Vagina (tissue), 2 donors: ENCODE measurements around the gene GJA3. TPM values are rescaled to one million over a fixed set of nuclear protein-coding genes. Genes with fewer than 3 reads are reported as not detected.

Experiments used
- DNase-seq, 2 donors: peaks; one replicate each; pipeline ENCODE4 v3.0.0-alpha.2; 2017; ENCODE audit errors: extremely low spot score in 2 of 2
- H3K27ac ChIP-seq: fragments of 200-600 bp; sonication (generic); one replicate; pipeline ENCODE4 v1.5.1; 2019
- H3K27me3 ChIP-seq: fragments of 200-600 bp; sonication (generic); one replicate; pipeline ENCODE4 v1.5.1; 2019
- H3K36me3 ChIP-seq, 2 donors: fragments of 200-600 bp; sonication (generic); one replicate each; pipeline ENCODE4 v1.5.1; 2017 to 2019
- H3K4me1 ChIP-seq: fragments of 200-600 bp; sonication (generic); one replicate; pipeline ENCODE4 v1.5.1; 2019
- H3K4me3 ChIP-seq, 2 donors: fragments of 200-600 bp; sonication (generic); 1 replicate in 1 of 2; 2 replicates in 1 of 2; pipeline ENCODE4 v1.5.1; 2016 to 2019
- H3K9me3 ChIP-seq: fragments of 200-600 bp; sonication (generic); one replicate; pipeline ENCODE4 v1.5.1; 2019
- CTCF ChIP-seq, 3 experiments: fragments of 450-650 bp in 2 of 3; fragments of 200-600 bp in 1 of 3; sonication (generic) in 1 of 3; IDR thresholded peaks; one replicate each; pipeline ENCODE4 v1.5.1; 2017 to 2019; ENCODE audit warnings: antibody characterized with exemption in 3 of 3, mild to moderate bottlenecking in 2 of 3, moderate library complexity in 2 of 3
- POLR2A ChIP-seq, 2 donors: fragments of 450-650 bp; IDR thresholded peaks; one replicate each; pipeline ENCODE4 v1.6.1; 2017; ENCODE audit warnings: antibody characterized with exemption in 2 of 2, mild to moderate bottlenecking in 2 of 2, moderate library complexity in 2 of 2
- POLR2AphosphoS5 ChIP-seq, 2 donors: sonication (generic); formaldehyde crosslinking; IDR thresholded peaks; one replicate each; pipeline ENCODE4 v1.9.0; 2017; ENCODE audit warnings: antibody characterized with exemption in 2 of 2, mild to moderate bottlenecking in 2 of 2, low read depth in 1 of 2; ENCODE audit not compliant: insufficient read depth in 1 of 2
- intact Hi-C: fragments of 100-400 bp; cut with DNase I; formaldehyde crosslinking; loops from one replicate; pipeline ENCODE4 v1.15.1; 2023
- total RNA-seq: library from RNA; depleted of rRNA; stranded (reverse); fragments of >200 nt; gene quantifications from one replicate; pipeline ENCODE4 v1.2.3, GENCODE V29; 2016

GJA3 gene
- total RNA-seq, 1 donor from 2014 or later = not detected

DNA sequence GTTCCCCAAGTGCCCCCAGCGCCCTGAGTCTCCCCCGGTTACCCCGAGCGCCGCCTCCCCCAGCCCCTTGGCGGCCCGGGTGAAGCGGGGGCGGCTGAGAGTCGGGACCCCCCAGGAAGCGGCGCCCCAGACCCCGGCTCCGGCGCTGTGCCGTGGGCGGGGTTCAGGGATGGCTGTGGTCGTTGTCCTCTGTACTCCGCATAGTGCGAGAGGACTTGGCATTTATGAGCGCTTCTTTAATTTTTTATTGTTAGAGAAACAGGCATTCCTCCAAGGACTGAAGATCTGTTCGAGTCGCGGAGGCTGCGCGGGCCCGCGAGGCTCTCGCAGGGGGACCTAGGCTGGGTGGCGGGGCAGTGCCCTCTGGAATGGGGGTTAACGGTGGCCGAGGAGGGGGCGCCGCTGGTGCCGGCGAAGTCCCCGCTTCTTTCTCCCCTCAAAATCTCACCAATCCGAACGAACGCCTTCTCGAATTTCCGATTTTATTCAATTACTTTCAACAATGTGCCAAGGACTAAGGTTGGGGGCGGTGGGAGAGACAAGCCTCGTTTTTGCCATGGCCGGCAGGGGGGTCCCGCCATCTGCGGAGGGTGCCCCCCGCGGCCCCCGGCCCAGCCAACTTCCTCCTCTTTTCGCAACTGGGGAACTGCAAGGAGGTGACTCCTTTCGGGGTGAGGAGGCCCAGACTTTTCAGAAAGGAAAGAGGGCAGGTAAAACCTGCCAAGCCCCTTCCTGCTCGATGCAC lies 32.5 kb upstream of the GJA3 start:
- H3K4me1 ChIP-seq = peaks cover 39% of the 10 kb centered on the region
- H3K9me3 ChIP-seq = no peaks in the 10 kb centered on the region
- peak overlapping the region; percentile 65 for H3K27ac ChIP-seq
- DNase-seq = peak in 1 of 2 donors; percentile 80
- peaks cover 16% of the 10 kb centered on the region for H3K27me3 ChIP-seq
- peak overlapping the region; percentile 54 to 59 for H3K4me3 ChIP-seq
- intact Hi-C loops = loop anchor here (5.0 to 10.0 kb wide), 2 partner anchors 291 to 989 kb away; no protein-coding TSS in a partner anchor
- H3K36me3 ChIP-seq = no peaks in the 10 kb centered on the region
- TF ChIP-seq CTCF (IDR thresholded peaks at IDR 0.05) (no peak), POLR2AphosphoS5 (IDR thresholded peaks at IDR 0.05; ENCODE audit: insufficient read depth in 1 of 2, low read depth in 1 of 2) (no peak), POLR2A (IDR thresholded peaks at IDR 0.05) (no peak)

DNA sequence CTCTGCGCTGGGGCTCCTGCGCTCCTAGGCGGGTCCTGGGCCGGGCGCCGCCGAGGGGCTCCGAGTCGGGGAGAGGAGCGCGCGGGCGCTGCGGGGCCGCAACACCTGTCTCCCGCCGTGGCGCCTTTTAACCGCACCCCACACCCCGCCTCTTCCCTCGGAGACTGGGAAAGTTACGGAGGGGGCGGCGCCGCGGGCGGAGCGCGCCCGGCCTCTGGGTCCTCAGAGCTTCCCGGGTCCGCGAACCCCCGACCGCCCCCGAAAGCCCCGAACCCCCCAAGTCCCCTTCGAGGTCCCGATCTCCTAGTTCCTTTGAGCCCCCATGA lies 31.9 kb upstream of the GJA3 start, which contains the start of gene GJB2:
TSS of gene GJB2 (minus strand) at position 103 of the 326 bp plus-strand sequence. CDS start 3,357 bp downstream, outside the sequence.
- DNase-seq = peak in 1 of 2 donors; percentile 76
- peak within 1 kb of the TSS; percentile 54 to 59 for H3K4me3 ChIP-seq
- H3K9me3 ChIP-seq = no peaks in the 10 kb centered on the region
- no peak for TF ChIP-seq POLR2A (IDR thresholded peaks at IDR 0.05)
- no peak for TF ChIP-seq CTCF (IDR thresholded peaks at IDR 0.05)
- no peak for TF ChIP-seq POLR2AphosphoS5 (IDR thresholded peaks at IDR 0.05; ENCODE audit: insufficient read depth in 1 of 2, low read depth in 1 of 2)
- H3K27ac ChIP-seq = peak within 1 kb of the TSS; percentile 65
- no peaks in the 10 kb centered on the region for H3K36me3 ChIP-seq
- peaks cover 16% of the 10 kb centered on the region for H3K27me3 ChIP-seq
- H3K4me1 ChIP-seq = peaks cover 39% of the 10 kb centered on the region
- intact Hi-C loops = loop anchor here (5.0 to 10.0 kb wide), 2 partner anchors 292 to 990 kb away; no protein-coding TSS in a partner anchor

GRCh38 chr13:20192158-20192835 lies 31.4 kb upstream of the GJA3 start:
- TF ChIP-seq CTCF (IDR thresholded peaks at IDR 0.05) (no peak), POLR2AphosphoS5 (IDR thresholded peaks at IDR 0.05; ENCODE audit: insufficient read depth in 1 of 2, low read depth in 1 of 2) (no peak), POLR2A (IDR thresholded peaks at IDR 0.05) (no peak)
- H3K9me3 ChIP-seq = no peaks in the 10 kb centered on the region
- peak in 1 of 2 donors; percentile 58 for DNase-seq
- intact Hi-C loops = loop anchor here (5.0 to 10.0 kb wide), 2 partner anchors 293 to 990 kb away; no protein-coding TSS in a partner anchor
- peak overlapping the region; percentile 54 to 59 for H3K4me3 ChIP-seq
- peaks cover 16% of the 10 kb centered on the region for H3K27me3 ChIP-seq
- peak overlapping the region; percentile 65 for H3K27ac ChIP-seq
- H3K4me1 ChIP-seq = peaks cover 39% of the 10 kb centered on the region
- H3K36me3 ChIP-seq = no peaks in the 10 kb centered on the region

- H3K9me3 ChIP-seq = no peaks in the 10 kb centered on the region
- intact Hi-C loops = loop anchor here (5.0 to 10.0 kb wide), 2 partner anchors 293 to 991 kb away; no protein-coding TSS in a partner anchor
- peaks cover 16% of the 10 kb centered on the region for H3K27me3 ChIP-seq
- H3K4me1 ChIP-seq = peaks cover 39% of the 10 kb centered on the region
- peak overlapping the region; percentile 54 to 59 for H3K4me3 ChIP-seq
- no peaks in the 10 kb centered on the region for H3K36me3 ChIP-seq
- H3K27ac ChIP-seq = peak overlapping the region; percentile 65
- TF ChIP-seq POLR2AphosphoS5 (IDR thresholded peaks at IDR 0.05; ENCODE audit: insufficient read depth in 1 of 2, low read depth in 1 of 2) (no peak), POLR2A (IDR thresholded peaks at IDR 0.05) (no peak), CTCF (IDR thresholded peaks at IDR 0.05) (no peak)
- peak in 1 of 2 donors; percentile 84 for DNase-seq
Observed at GRCh38 chr13:20191311-20192157, 30.7 kb upstream of the GJA3 start.
